ENCODE data around the gene AKNA. TPM values are rescaled to one million over a fixed set of nuclear protein-coding genes. Genes with fewer than 3 reads are reported as not detected.

AKNA gene
- total and polyA plus RNA-seq, 2 experiments from 2014 or later, result 6.6 to 13.8 TPM

DNA sequence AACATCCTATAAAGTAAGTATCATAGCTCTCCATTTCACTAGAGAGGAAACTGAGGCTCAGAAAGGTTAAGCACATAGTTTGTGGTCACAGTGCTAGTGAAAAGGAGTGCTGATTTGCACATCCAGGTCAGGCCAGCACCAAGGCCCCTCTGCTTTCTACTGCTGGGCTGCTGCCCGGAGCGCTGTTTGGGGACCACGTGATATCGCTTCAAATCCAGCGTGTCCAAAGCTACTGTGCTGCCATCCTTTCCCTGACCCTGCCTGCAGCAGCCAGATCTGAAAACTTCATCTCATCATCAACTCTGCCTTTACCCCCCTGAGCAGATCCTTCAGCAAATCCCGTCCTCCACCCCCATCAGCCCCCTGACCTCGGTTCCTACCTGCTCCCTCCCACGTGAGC is 40.7 kb upstream of the AKNA start:
- Histone ChIP-seq H3K9me2 (replicated peaks; ENCODE audit: insufficient read depth) (no peaks in the 10 kb centered on the region), H3K9me3 (ENCODE audit: low read depth) (no peaks in the 10 kb centered on the region)
- DNase-seq (ENCODE audit: low spot score), result no peak

DNA sequence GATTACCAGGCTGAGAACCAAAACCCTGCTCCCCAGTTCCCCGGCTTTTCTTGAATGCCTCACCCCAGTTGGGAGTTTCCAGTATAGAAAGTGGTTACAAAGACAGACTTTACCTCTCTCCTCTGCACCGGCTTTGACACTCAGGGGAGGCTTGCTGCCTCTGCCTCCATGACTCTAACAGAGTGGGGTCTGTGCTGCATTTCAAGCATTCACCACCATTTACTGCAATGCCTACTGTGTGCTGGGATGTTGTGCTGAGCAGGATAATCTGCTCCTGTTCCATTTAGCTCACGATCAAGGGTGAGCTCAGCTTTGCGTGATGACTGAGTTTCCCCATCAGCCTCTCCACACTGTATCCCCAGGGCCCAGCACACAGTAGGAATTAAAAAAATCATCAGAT is 39.9 kb upstream of the AKNA start:
- no peak for TF ChIP-seq EZH2 (IDR thresholded peaks at IDR 0.05; ENCODE audit: borderline replicate concordance)
- no peak for TF ChIP-seq EZH2phosphoT487 (IDR thresholded peaks at IDR 0.05; ENCODE audit: low read depth, severe bottlenecking, unreplicated experiment)
- TF ChIP-seq, protein P1, sequence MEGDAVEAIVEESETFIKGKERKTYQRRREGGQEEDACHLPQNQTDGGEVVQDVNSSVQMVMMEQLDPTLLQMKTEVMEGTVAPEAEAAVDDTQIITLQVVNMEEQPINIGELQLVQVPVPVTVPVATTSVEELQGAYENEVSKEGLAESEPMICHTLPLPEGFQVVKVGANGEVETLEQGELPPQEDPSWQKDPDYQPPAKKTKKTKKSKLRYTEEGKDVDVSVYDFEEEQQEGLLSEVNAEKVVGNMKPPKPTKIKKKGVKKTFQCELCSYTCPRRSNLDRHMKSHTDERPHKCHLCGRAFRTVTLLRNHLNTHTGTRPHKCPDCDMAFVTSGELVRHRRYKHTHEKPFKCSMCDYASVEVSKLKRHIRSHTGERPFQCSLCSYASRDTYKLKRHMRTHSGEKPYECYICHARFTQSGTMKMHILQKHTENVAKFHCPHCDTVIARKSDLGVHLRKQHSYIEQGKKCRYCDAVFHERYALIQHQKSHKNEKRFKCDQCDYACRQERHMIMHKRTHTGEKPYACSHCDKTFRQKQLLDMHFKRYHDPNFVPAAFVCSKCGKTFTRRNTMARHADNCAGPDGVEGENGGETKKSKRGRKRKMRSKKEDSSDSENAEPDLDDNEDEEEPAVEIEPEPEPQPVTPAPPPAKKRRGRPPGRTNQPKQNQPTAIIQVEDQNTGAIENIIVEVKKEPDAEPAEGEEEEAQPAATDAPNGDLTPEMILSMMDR (IDR thresholded peaks at IDR 0.05; ENCODE audit: poor library complexity), result no peak
- no peak overlapping the region for H3K4me2 ChIP-seq
- H3K9me3 ChIP-seq (ENCODE audit: low read depth), result no peaks in the 10 kb centered on the region
- H3K27me3 ChIP-seq, result no peaks in the 10 kb centered on the region
- H3K4me3 ChIP-seq, result no peak overlapping the region
- H4K20me1 ChIP-seq (ENCODE audit: insufficient read depth, poor library complexity, severe bottlenecking), result no peaks in the 10 kb centered on the region
- no peaks in the 10 kb centered on the region for H3K9me2 ChIP-seq (replicated peaks; ENCODE audit: insufficient read depth)
- no peaks in the 10 kb centered on the region for H3K79me2 ChIP-seq
- H3K27ac ChIP-seq, result no peak overlapping the region
- no peak overlapping the region for H2AFZ ChIP-seq
- no peak for DNase-seq (ENCODE audit: low spot score)
- H3K4me1 ChIP-seq (ENCODE audit: insufficient read depth), result no peaks in the 10 kb centered on the region
- WGBS (ENCODE audit: low lambda C conversion rate, missing lambda C conversion rate), result 98% methylated on average over 4 of the region's 4 CpGs
- no peaks in the 10 kb centered on the region for H3K36me3 ChIP-seq (replicated peaks; ENCODE audit: insufficient read depth, low read depth)

More for the DNA sequence above, 40.7 kb upstream of the AKNA start:
- no peak overlapping the region for H3K4me2 ChIP-seq
- no peaks in the 10 kb centered on the region for H4K20me1 ChIP-seq (ENCODE audit: insufficient read depth, poor library complexity, severe bottlenecking)
- no peaks in the 10 kb centered on the region for H3K36me3 ChIP-seq (replicated peaks; ENCODE audit: insufficient read depth, low read depth)
- TF ChIP-seq EZH2 (IDR thresholded peaks at IDR 0.05; ENCODE audit: borderline replicate concordance), result no peak
- TF ChIP-seq, protein P1 (IDR thresholded peaks at IDR 0.05; ENCODE audit: poor library complexity), result no peak
- TF ChIP-seq EZH2phosphoT487 (IDR thresholded peaks at IDR 0.05; ENCODE audit: low read depth, severe bottlenecking, unreplicated experiment), result no peak
- no peaks in the 10 kb centered on the region for H3K27me3 ChIP-seq
- no peaks in the 10 kb centered on the region for H3K4me1 ChIP-seq (ENCODE audit: insufficient read depth)
- 89% methylated on average over 8 of the region's 8 CpGs for WGBS (ENCODE audit: low lambda C conversion rate, missing lambda C conversion rate)
- no peak overlapping the region for H3K27ac ChIP-seq
- no peaks in the 10 kb centered on the region for H3K79me2 ChIP-seq
- no peak overlapping the region for H3K4me3 ChIP-seq
- no peak overlapping the region for H2AFZ ChIP-seq

DNA sequence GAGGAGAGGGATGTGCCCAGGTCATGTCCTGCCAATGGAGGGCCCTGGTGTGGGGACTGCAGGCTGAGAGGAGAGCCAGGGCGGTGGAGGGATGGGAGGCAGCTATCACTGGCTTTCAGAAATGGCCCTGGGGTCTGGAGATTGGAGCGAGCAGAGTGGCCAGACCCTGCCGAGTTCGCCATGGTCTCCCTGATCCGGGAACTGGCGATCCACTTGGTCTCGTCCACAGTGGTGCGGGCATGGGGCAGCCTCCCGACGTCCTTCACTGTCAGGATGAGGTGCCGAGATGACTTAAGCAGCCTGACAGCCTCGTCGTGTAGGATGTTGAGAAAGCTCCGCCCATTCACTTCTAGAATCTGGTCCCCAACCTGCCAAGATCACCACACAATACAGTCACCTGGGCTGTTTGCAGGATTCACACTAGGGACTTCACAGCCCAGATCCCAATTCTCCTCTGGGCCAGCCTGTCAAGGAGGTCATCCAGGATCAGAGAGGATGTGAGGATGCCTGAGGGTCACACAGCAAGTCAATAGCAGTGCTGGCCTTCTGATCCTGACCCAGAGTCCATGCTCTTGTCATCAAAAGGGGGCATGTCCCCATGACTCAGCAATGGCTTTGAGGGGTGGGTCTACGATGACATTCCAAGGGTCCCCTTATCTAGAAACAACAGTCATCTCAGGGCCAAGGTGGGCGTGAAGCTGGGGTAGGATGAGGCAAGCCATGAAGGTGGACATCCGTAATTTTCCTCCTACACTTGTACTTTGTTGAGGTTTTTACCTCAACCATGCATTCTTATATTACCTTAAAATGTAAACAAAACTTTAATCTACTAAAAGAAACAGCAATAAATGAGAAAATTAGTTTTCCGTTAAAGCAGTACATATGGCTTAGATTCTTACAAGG is 38.5 kb upstream of the AKNA start:
- WGBS (ENCODE audit: low lambda C conversion rate, missing lambda C conversion rate), result 89% methylated on average over 18 of the region's 18 CpGs
- H3K27me3 ChIP-seq, result no peaks in the 10 kb centered on the region
- no peaks in the 10 kb centered on the region for H3K9me3 ChIP-seq (ENCODE audit: low read depth)
- H3K4me2 ChIP-seq, result no peak overlapping the region
- no peaks in the 10 kb centered on the region for H3K79me2 ChIP-seq
- no peaks in the 10 kb centered on the region for H3K36me3 ChIP-seq (replicated peaks; ENCODE audit: insufficient read depth, low read depth)
- no peak overlapping the region for H3K27ac ChIP-seq
- H3K4me3 ChIP-seq, result no peak overlapping the region
- no peak overlapping the region for H2AFZ ChIP-seq
- no peaks in the 10 kb centered on the region for H3K4me1 ChIP-seq (ENCODE audit: insufficient read depth)
- no peaks in the 10 kb centered on the region for H3K9me2 ChIP-seq (replicated peaks; ENCODE audit: insufficient read depth)
- H4K20me1 ChIP-seq (ENCODE audit: insufficient read depth, poor library complexity, severe bottlenecking), result no peaks in the 10 kb centered on the region
- no peak for TF ChIP-seq EZH2phosphoT487 (IDR thresholded peaks at IDR 0.05; ENCODE audit: low read depth, severe bottlenecking, unreplicated experiment)
- TF ChIP-seq, protein P1 (IDR thresholded peaks at IDR 0.05; ENCODE audit: poor library complexity), result no peak
- TF ChIP-seq EZH2 (IDR thresholded peaks at IDR 0.05; ENCODE audit: borderline replicate concordance), result no peak
- DNase-seq (ENCODE audit: low spot score), result no peak

Data from hepatocyte (in vitro differentiated cells).